ENCODE measurements around the gene LRBA. TPM values are rescaled to one million over a fixed set of nuclear protein-coding genes. Genes with fewer than 3 reads are reported as not detected.
"Not testable (repeated sequence)": the region's sequence is repeated elsewhere in the genome, so short reads cannot be mapped to it uniquely, and the experiment has no call there.

LRBA gene
- total and polyA plus RNA-seq, 2 donors (not counting 3 experiments of a cell fraction or from before 2014, with no cell fraction given), result 18.0 to 35.1 TPM

DNA sequence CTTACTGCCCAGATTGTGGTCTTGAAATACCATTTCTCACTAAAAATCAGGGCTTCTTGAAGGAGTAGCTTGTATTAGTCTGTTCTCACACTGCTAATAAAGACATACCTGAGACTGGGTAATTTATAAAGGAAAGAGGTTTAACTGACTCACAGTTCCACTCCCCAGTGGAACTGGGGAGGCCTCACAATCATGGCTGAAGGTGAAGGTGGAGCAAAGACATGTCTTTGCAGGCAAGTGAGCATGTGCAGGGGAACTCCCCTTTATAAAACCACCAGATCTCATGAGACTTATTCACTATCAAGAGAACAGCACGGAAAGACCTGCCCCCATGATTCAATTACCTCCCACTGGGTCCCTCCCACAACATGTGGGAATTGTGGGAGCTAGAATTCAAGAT, 58.0 kb downstream of the LRBA start:
- peaks cover 16% of the 10 kb centered on the region for H3K4me1 ChIP-seq (ENCODE audit: control insufficient read depth, extremely low read depth, insufficient read depth, low read length)
- dilution Hi-C loops (cut with MboI; ENCODE audit: extremely low pct_ligation_motif_present, low sequenced_read_pairs); H3K36me3 ChIP-seq (ENCODE audit: control insufficient read depth in 2 of 2, extremely low read depth in 1 of 2, insufficient read depth in 2 of 2, low read length in 2 of 2); H4K20me1 ChIP-seq (replicated peaks; ENCODE audit: control insufficient read depth, extremely low read depth, insufficient read depth, low read length); H3K4me2 ChIP-seq (ENCODE audit: insufficient read depth, low read length); H3K27me3 ChIP-seq (ENCODE audit: control insufficient read depth in 2 of 2, insufficient read depth in 2 of 2, low read length in 2 of 2); FAIRE-seq; DNase-seq (ENCODE audit: low read depth, low spot score); CTCF ChIA-PET; H3K9ac ChIP-seq (replicated peaks; ENCODE audit: extremely low read depth, insufficient read depth, low read length); H3K9me1 ChIP-seq (replicated peaks; ENCODE audit: control insufficient read depth, extremely low read depth, insufficient read depth, low read length); H2AFZ ChIP-seq (ENCODE audit: low read depth, low read length); POLR2A ChIA-PET; H3K9me3 ChIP-seq (replicated peaks; ENCODE audit: control insufficient read depth, insufficient read depth, low read length); H3K4me3 ChIP-seq (replicated peaks in 1 of 3; ENCODE audit: insufficient read depth in 1 of 3, low read depth in 1 of 3, low read length in 3 of 3); intact Hi-C loops (cut with micrococcal nuclease); H3K27ac ChIP-seq (ENCODE audit: insufficient read depth, low read depth, low read length); BruUV-seq (replicated peaks): not testable (repeated sequence)
- H3K79me2 ChIP-seq (ENCODE audit: control insufficient read depth, insufficient read depth, low read length), result peaks cover 14% of the 10 kb centered on the region

DNA sequence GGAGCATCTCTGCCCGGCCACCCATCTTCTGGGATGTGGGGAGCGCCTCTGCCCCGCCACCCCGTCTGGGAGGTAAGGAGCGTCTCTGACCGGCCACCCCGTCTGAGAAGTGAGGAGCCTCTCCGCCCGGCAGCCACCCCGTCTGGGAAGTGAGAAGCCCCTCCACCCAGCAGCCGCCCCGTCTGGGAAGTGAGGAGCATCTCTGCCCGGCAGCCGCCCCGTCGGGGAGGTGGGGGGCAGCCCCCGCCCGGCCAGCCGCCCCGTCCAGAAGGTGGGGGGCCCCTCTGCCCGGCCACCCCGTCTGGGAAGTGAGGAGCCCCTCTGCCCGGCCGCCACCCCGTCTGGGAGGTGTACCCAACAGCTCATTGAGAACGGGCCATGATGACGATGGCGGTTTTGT, 61.2 kb downstream of the LRBA start:
- dilution Hi-C loops (cut with MboI; ENCODE audit: extremely low pct_ligation_motif_present, low sequenced_read_pairs); H3K27me3 ChIP-seq (ENCODE audit: control insufficient read depth in 2 of 2, insufficient read depth in 2 of 2, low read length in 2 of 2): not testable (repeated sequence)
- H3K4me1 ChIP-seq (ENCODE audit: control insufficient read depth, extremely low read depth, insufficient read depth, low read length), result peaks cover 11% of the 10 kb centered on the region

More for the DNA sequence above, 61.2 kb downstream of the LRBA start:
- CTCF ChIA-PET; H4K20me1 ChIP-seq (replicated peaks; ENCODE audit: control insufficient read depth, extremely low read depth, insufficient read depth, low read length); BruUV-seq (replicated peaks); H3K4me2 ChIP-seq (ENCODE audit: insufficient read depth, low read length); H3K9me1 ChIP-seq (replicated peaks; ENCODE audit: control insufficient read depth, extremely low read depth, insufficient read depth, low read length); H3K9me3 ChIP-seq (replicated peaks; ENCODE audit: control insufficient read depth, insufficient read depth, low read length); DNase-seq (ENCODE audit: low read depth, low spot score); H3K9ac ChIP-seq (replicated peaks; ENCODE audit: extremely low read depth, insufficient read depth, low read length); intact Hi-C loops (cut with micrococcal nuclease); H3K27ac ChIP-seq (ENCODE audit: insufficient read depth, low read depth, low read length); FAIRE-seq; H2AFZ ChIP-seq (ENCODE audit: low read depth, low read length); H3K79me2 ChIP-seq (ENCODE audit: control insufficient read depth, insufficient read depth, low read length); POLR2A ChIA-PET; H3K36me3 ChIP-seq (ENCODE audit: control insufficient read depth in 2 of 2, extremely low read depth in 1 of 2, insufficient read depth in 2 of 2, low read length in 2 of 2); H3K4me3 ChIP-seq (replicated peaks in 1 of 3; ENCODE audit: insufficient read depth in 1 of 3, low read depth in 1 of 3, low read length in 3 of 3): not testable (repeated sequence)
